Kidney epithelial cell (primary cell): ENCODE data around the gene SIRPA. TPM values are rescaled to one million over a fixed set of nuclear protein-coding genes. Genes with fewer than 3 reads are reported as not detected.
"Not testable (repeated sequence)": the region's sequence is repeated elsewhere in the genome, so short reads cannot be mapped to it uniquely, and the experiment has no call there.

Source experiments
- DNase-seq: peaks from one replicate; pipeline ENCODE4 v3.0.0-alpha.2; 2010; ENCODE audit warnings: low read depth
- H3K27me3 ChIP-seq: 2 replicates; pipeline ENCODE4 v1.6.0; 2011; ENCODE audit warnings: low read length; ENCODE audit not compliant: control insufficient read depth, insufficient read depth
- H3K36me3 ChIP-seq: 2 replicates; pipeline ENCODE4 v1.5.1; 2011; ENCODE audit warnings: low read length; ENCODE audit not compliant: control insufficient read depth, insufficient read depth
- H3K4me3 ChIP-seq: 2 replicates; pipeline ENCODE4 v1.5.1; 2011; ENCODE audit warnings: low read depth, mild to moderate bottlenecking, control low read depth, low read length
- CTCF ChIP-seq: IDR thresholded peaks from 2 replicates; pipeline ENCODE4 v1.5.1; 2011; ENCODE audit warnings: mild to moderate bottlenecking, moderate library complexity, low read length, control low read depth, inconsistent platforms; ENCODE audit not compliant: insufficient read depth, poor library complexity, severe bottlenecking
- total RNA-seq: library from RNA; depleted of rRNA; stranded (reverse); fragments of >200 nt; gene quantifications from 2 replicates; pipeline ENCODE4 v1.2.3, GENCODE V29; 2015

SIRPA gene
- total RNA-seq, 1 donor from 2014 or later: 40.6 TPM

DNA sequence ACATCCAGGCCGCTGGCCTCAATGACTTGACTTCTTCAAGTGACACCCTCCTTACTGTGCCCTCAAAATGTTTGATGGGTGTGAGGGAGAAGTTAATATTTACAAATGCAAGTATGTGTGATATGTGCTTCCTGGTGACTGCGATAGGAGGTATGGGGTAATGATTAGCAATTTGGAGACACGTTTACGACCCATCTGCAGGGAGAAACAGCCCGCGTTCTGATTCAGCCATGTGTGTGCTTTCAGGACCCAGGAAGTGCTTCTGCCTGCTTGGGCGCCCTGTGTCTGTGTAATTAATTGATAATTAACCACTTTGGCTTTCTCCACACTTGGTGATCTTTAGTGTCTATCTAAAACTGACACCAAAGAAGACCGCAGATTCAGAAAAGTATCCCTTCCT lies 25.0 kb downstream of the SIRPA start:
- H3K4me3 ChIP-seq: no peak overlapping the region
- no peaks in the 10 kb centered on the region for H3K27me3 ChIP-seq
- TF ChIP-seq CTCF: no peak
- DNase-seq: peak; percentile 91
- peaks cover 2% of the 10 kb centered on the region for H3K36me3 ChIP-seq

DNA sequence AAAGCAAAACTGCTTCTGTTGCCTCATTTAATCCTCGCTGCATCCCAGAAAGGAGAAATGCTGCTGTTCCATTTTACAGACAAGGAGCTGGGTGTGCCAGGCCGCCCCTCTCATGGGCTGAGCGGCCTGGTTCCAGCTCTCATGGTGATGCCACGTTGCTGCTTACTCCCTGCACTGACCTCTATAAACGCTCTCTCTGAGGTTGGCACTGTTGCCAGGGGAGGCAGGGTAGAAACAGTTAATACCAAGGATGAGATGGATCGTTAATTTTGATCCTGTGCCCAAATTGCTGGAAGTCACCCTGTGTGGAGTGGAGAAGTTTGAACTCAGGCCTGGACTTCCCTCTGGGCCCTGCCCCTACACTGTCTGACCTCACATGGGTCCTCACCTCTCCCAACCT lies 25.6 kb downstream of the SIRPA start:
- no peak for TF ChIP-seq CTCF
- Histone ChIP-seq H3K4me3 (no peak overlapping the region), H3K27me3 (no peaks in the 10 kb centered on the region), H3K36me3 (no peaks in the 10 kb centered on the region)
- DNase-seq: peak; percentile 23

DNA sequence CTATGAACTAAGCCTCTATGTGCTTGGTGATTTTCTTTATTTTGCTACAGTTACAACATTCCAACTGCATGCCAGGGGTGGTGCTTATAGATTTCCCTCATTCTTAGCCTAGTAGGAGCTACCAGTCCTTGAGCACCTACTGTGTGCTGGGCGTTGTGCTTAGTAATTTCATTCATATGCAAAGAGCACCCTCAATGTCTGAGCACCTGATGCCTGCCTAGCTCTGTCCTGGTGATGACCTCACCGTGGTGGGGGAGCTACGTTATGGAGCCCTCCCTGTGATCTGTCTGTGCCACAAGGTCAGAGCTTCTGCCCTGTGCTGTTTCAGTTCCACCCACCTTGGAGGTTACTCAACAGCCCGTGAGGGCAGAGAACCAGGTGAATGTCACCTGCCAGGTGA lies 26.8 kb downstream of the SIRPA start:
- H3K36me3 ChIP-seq, DNase-seq, H3K4me3 ChIP-seq, H3K27me3 ChIP-seq: not testable (repeated sequence)

GRCh38 chr20:1922786-1923185 lies 27.6 kb downstream of the SIRPA start:
- Histone ChIP-seq H3K4me3 (no peak overlapping the region), H3K36me3 (no peaks in the 10 kb centered on the region), H3K27me3 (no peaks in the 10 kb centered on the region)
- no peak for DNase-seq
- no peak for TF ChIP-seq CTCF

DNA sequence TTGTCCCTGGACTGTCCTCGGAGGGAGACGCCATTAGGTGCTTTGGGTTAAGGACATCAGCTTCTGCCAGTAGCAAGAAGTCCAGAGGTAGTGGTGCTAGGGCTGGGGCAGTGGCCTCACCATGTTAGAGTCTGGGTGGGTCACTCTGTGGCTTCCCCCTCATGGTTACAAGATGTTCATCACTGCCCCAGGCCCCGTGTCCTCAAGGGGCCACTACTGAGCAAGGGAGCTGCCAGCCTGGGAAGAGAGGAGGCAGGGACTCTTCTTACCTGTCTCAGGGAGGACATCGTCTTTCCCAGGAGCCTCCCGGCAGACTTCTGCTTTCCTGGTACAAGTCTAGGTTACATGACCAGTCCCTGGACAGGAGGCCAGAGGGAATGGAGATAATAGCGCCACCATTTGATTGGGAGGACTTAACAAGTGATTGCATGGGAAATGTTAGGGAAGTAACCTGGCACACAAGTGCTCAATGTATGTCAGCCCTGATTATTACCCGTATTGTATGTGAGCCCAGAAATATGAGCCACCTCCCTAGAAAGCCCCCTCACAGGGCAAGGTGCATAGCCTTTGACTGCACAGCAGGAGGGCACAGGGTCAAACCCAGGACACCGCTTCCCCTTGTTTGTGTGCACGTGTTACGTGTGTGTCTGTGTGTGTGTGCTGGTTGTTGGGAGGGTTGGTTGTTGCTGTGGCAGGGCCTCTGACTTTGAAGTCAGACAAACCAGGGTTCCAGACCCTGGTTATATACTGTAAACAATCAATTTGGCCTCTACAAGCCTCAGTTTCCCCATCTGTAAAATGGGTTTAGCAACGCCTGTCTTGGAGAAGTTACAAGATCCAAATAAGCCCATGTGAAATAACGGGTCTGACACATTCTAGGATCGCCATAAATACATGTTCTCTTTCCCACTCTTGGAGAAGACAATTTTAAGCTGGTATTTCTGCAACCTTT lies 30.0 kb downstream of the SIRPA start:
- Histone ChIP-seq H3K36me3 (peaks cover 2% of the 10 kb centered on the region), H3K27me3 (no peaks in the 10 kb centered on the region), H3K4me3 (no peak overlapping the region)
- no peak for TF ChIP-seq CTCF
- DNase-seq: no peak

DNA sequence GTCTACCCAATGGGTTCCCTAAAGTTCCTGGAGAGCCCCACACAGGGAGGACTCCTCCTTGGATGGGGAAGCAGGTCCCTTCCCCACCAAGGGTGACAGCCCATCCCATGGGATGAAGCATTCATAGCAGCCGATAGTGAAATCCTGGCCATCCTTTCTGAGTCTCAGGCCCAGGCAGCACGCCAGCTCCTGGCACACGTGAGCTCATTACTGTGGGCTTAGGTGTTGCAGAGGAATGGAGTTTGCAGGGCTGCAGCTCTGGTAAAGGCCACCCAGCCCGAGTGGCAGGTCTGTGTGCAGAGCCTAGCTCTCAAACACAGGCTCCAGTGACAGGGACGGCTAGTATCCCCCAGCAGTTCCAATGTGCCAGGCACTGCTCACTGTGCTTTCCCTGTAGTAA lies 31.0 kb downstream of the SIRPA start:
- peaks cover 2% of the 10 kb centered on the region for H3K36me3 ChIP-seq
- H3K4me3 ChIP-seq: no peak overlapping the region
- no peak for TF ChIP-seq CTCF
- no peaks in the 10 kb centered on the region for H3K27me3 ChIP-seq
- DNase-seq: no peak
